Pancreas (tissue), 10 donors: ENCODE data around the gene WDR27. TPM values are rescaled to one million over a fixed set of nuclear protein-coding genes. Genes with fewer than 3 reads are reported as not detected.

Source experiments
- ATAC-seq, 4 donors: fragments of 200-7000 bp; cut with Tn5 transposase; one replicate each; pipeline versions ENCODE4 v1.8.0 to v1.9.1; 2020; ENCODE audit warnings: mild to moderate bottlenecking in 4 of 4, moderate library complexity in 4 of 4
- DNase-seq, 6 donors: peaks; one replicate each; pipeline ENCODE4 v3.0.0-alpha.2; 2020
- FAIRE-seq: peaks from 2 replicates; lab custom pipeline; 2012; peaks lifted over from hg19 to GRCh38; lab: Jason Lieb, UNC
- H3K27ac ChIP-seq, 4 donors: fragments of 200-600 bp; sonication (generic); 1 replicate in 3 of 4; 2 replicates in 1 of 4; pipeline versions ENCODE4 v1.5.0 to v1.8.0; 2020
- H3K27me3 ChIP-seq, 4 donors: fragments of 200-600 bp; one replicate each; pipeline ENCODE4 v1.8.0; 2021
- H3K36me3 ChIP-seq, 3 donors: fragments of 200-600 bp; sonication (generic) in 1 of 3; one replicate each; pipeline versions ENCODE4 v1.5.0 to v1.8.0; 2020 to 2021
- H3K4me1 ChIP-seq, 3 donors: fragments of 200-600 bp; one replicate each; pipeline ENCODE4 v1.8.0; 2021
- H3K4me3 ChIP-seq, 4 donors: fragments of 200-600 bp; sonication (generic) in 2 of 4; one replicate each; pipeline versions ENCODE4 v1.5.0 to v1.8.0; 2020 to 2021
- H3K9me3 ChIP-seq, 4 donors: fragments of 200-600 bp; one replicate each; pipeline ENCODE4 v1.8.0; 2021
- WGBS, 2 donors: extraction: QIAGEN DNeasy Blood & Tissue Kit; methylation state at CpG; one replicate each; pipeline ENCODE4 v1.1.7; 2013; 5-methylcytosine and 5-hydroxymethylcytosine counted together
- intact Hi-C, 3 donors: fragments of 100-400 bp; cut with DNase I; formaldehyde crosslinking; loops; one replicate each; pipeline versions ENCODE4 v1.11.1 to v1.14.2; 2022
- polyA plus RNA-seq, 2 donors: library from polyadenylated mRNA; stranded (reverse); fragments of 200-250 nt; gene quantifications; one replicate each; pipeline ENCODE4 v1.2.3, GENCODE V29; 2013
- total RNA-seq, 6 donors: library from RNA; stranded (reverse); fragmentation: NEBNext Ultra II Directional in 4 of 6; extraction: Animal tissue kit (Norgen Biotek cat#: 25700) in 4 of 6; gene quantifications; one replicate each; pipeline versions ENCODE4 v1.2.1 to v1.2.4, GENCODE V29; 2021 to 2023
- TF ChIP-seq, protein P1 (sequence below), 4 donors: fragments of 200-600 bp; sonication (generic) in 3 of 4; IDR thresholded peaks; one replicate each; pipeline versions ENCODE4 v1.5.0 to v1.8.0; 2021; ENCODE audit warnings: antibody characterized with exemption in 4 of 4
- donor health status: healthy with polysubstance abuse.
- donor health status: DM: no; HTN: no; CAD: no; lungs with moderate emphysema.
- donor health status: DM: no; HTN: no; CAD: no.
- donor health status: control.
- donor health status: control.
- donor health status: Bipolar disorder and iron deficiency.
- donor health status: DM: yes; HTN: yes; CAD: no.
- donor health status: DM: no; HTN: no; CAD: no.
- donor health status: DM: no; HTN: no; CAD: no.
- donor health status: DM: yes; HTN: yes; CAD: no.

The WDR27 gene
- total and polyA plus RNA-seq, 8 donors = 9.6 to 43.1 (median 16.4) TPM

DNA sequence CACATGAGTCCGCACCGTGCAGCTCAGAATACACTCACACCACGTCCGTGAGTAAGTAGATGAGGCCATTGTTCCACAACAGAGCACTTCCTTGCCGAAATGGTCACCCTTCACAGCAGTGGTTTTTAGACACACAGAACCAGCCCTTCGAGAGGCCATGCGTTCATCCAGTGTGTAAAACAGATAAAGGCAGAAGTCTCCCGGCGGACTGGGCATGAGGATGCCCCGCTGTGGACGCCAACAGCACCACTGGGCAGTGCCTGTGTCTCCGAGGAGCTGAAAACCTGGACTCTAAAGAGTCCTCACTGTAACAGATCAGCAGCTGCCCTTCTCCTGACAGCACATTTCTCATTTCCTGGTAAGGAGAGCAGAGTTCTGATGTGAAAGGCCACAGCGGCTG is 75.2 kb downstream of the WDR27 start:
- TF ChIP-seq, protein P1, sequence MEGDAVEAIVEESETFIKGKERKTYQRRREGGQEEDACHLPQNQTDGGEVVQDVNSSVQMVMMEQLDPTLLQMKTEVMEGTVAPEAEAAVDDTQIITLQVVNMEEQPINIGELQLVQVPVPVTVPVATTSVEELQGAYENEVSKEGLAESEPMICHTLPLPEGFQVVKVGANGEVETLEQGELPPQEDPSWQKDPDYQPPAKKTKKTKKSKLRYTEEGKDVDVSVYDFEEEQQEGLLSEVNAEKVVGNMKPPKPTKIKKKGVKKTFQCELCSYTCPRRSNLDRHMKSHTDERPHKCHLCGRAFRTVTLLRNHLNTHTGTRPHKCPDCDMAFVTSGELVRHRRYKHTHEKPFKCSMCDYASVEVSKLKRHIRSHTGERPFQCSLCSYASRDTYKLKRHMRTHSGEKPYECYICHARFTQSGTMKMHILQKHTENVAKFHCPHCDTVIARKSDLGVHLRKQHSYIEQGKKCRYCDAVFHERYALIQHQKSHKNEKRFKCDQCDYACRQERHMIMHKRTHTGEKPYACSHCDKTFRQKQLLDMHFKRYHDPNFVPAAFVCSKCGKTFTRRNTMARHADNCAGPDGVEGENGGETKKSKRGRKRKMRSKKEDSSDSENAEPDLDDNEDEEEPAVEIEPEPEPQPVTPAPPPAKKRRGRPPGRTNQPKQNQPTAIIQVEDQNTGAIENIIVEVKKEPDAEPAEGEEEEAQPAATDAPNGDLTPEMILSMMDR (IDR thresholded peaks at IDR 0.05) = no peak
- no peaks in the 10 kb centered on the region for H3K27me3 ChIP-seq
- no peaks in the 10 kb centered on the region for H3K9me3 ChIP-seq
- H3K27ac ChIP-seq = no peak overlapping the region
- 91 to 94% methylated on average over 13 of the region's 13 CpGs for WGBS, 2 donors
- intact Hi-C loops = no loop called here
- no peak overlapping the region for H3K4me3 ChIP-seq
- ATAC-seq (no peak), FAIRE-seq (no peak), DNase-seq (no peak)
- peaks cover 0 to 4% (median 0%) of the 10 kb centered on the region in 3 donors for H3K36me3 ChIP-seq
- H3K4me1 ChIP-seq = no peaks in the 10 kb centered on the region

DNA sequence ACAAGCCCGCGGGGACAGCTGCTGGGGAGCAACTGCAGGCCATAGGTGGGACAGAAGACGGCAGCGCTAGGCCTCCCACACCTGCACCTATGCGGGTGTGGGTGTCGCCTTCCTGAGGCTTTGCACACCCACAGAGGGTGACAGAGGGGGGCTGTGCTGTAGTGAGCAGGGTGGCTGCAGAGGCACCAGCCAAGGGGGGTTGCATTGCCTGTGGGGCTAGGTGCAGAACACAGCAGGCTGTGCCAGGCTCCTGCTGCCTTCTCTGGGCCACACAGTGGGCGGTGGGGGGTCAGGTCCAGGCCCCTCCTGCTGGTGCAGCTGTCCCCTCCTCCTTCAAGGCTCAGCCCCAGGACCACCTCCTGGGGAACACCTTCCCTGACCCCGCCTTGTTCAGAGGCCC is 75.7 kb downstream of the WDR27 start:
- Histone ChIP-seq H3K36me3 (peaks cover 0 to 4% (median 0%) of the 10 kb centered on the region in 3 donors), H3K4me1 (no peaks in the 10 kb centered on the region), H3K27me3 (no peaks in the 10 kb centered on the region), H3K4me3 (no peak overlapping the region), H3K27ac (no peak overlapping the region), H3K9me3 (no peaks in the 10 kb centered on the region)
- no peak for ATAC-seq
- 91 to 98% methylated on average over 8 of the region's 8 CpGs for WGBS, 2 donors
- no peak for FAIRE-seq
- TF ChIP-seq, protein P1 (IDR thresholded peaks at IDR 0.05) = no peak
- no peak for DNase-seq
- intact Hi-C loops = no loop called here

- no peak for ATAC-seq
- H3K9me3 ChIP-seq = no peaks in the 10 kb centered on the region
- DNase-seq = no peak
- H3K27me3 ChIP-seq = no peaks in the 10 kb centered on the region
- H3K4me3 ChIP-seq = no peak overlapping the region
- H3K27ac ChIP-seq = no peak overlapping the region
- TF ChIP-seq, protein P1 (IDR thresholded peaks at IDR 0.05) = no peak
- intact Hi-C loops = no loop called here
- 92 to 95% methylated on average over 15 of the region's 15 CpGs for WGBS, 2 donors
- no peak for FAIRE-seq
- peaks cover 0 to 4% (median 0%) of the 10 kb centered on the region in 3 donors for H3K36me3 ChIP-seq
- H3K4me1 ChIP-seq = no peaks in the 10 kb centered on the region
Observed at GRCh38 chr6:169625376-169625775, 76.5 kb downstream of the WDR27 start.

DNA sequence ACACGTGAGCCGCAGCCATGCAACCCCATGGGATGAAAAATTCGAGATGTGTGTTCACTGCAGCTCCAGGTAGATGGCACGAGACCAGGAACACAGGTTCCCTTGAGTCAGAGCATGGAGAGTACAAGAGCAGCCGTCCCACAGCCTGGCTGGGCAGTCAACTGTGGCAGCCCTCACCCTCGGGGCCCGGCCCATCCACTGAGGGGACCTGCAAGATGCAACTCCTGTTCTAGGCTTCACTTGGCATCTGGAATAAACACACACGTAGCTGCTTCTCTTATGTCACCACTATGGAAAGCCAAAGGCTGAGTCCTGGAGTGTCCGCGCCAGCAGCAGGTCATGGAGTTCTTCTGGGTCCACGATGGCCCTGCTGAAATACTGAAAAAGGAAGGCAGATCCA is 77.0 kb downstream of the WDR27 start:
- H3K4me3 ChIP-seq = no peak overlapping the region
- no peak for ATAC-seq
- no peak for FAIRE-seq
- H3K27me3 ChIP-seq = no peaks in the 10 kb centered on the region
- TF ChIP-seq, protein P1 (IDR thresholded peaks at IDR 0.05) = no peak
- intact Hi-C loops = no loop called here
- no peak for DNase-seq
- 88 to 92% methylated on average over 11 of the region's 11 CpGs for WGBS, 2 donors
- H3K27ac ChIP-seq = no peak overlapping the region
- H3K9me3 ChIP-seq = no peaks in the 10 kb centered on the region
- H3K36me3 ChIP-seq = no peaks in the 10 kb centered on the region
- H3K4me1 ChIP-seq = no peaks in the 10 kb centered on the region

DNA sequence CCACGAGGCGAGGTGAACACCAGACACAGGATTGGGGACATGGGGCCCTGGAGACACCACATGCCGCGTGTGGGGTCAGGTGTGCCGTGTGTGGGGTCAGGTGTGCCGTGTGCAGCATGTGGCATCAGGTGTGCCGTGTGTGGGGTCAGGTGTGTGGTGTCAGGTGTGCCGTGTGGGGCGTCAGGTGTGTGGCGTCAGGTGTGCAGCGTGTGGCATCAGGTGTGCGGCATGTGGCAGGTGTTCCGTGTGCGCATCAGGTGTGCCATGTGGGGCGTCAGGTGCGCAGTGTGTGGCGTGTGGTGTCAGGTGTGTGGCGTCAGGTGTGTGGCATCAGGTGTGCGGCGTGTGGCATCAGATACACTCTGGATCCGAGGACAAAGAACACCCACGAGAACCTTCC is 77.9 kb downstream of the WDR27 start:
- WGBS, 2 donors = 95 to 96% methylated on average over 22 of the region's 22 CpGs
- ATAC-seq (no peak), FAIRE-seq (no peak), DNase-seq (no peak)
- no peak overlapping the region for H3K27ac ChIP-seq
- no peaks in the 10 kb centered on the region for H3K36me3 ChIP-seq
- intact Hi-C loops = no loop called here
- no peak overlapping the region for H3K4me3 ChIP-seq
- H3K9me3 ChIP-seq = no peaks in the 10 kb centered on the region
- H3K27me3 ChIP-seq = no peaks in the 10 kb centered on the region
- TF ChIP-seq, protein P1 (IDR thresholded peaks at IDR 0.05) = no peak
- no peaks in the 10 kb centered on the region for H3K4me1 ChIP-seq
